SHP77 (cell line): ENCODE results near the gene NUDT4.
"Not testable (repeated sequence)": the region's sequence is repeated elsewhere in the genome, so short reads cannot be mapped to it uniquely, and the experiment has no call there.

ENCODE experiments used
- DNase-seq, 2 experiments: peaks; one replicate each; lab custom pipeline; 2025; lab: John Stamatoyannopoulos, UW

The NUDT4 gene

GRCh38 chr12:93402333-93403311 is 24.9 kb downstream of the NUDT4 start:
- DNase-seq, result no peak

- DNase-seq, result no peak
These were observed 26.5 kb downstream of the NUDT4 start for GRCh38 chr12:93403988-93404803.

GRCh38 chr12:93404961-93405849 is 27.5 kb downstream of the NUDT4 start:
- DNase-seq, result no peak

- DNase-seq, result no peak
These were observed 29.6 kb downstream of the NUDT4 start for GRCh38 chr12:93407054-93407962.

- no peak for DNase-seq
These were observed 30.2 kb downstream of the NUDT4 start for GRCh38 chr12:93407963-93408283.

GRCh38 chr12:93408813-93409212 is 31.1 kb downstream of the NUDT4 start:
- no peak for DNase-seq

DNA sequence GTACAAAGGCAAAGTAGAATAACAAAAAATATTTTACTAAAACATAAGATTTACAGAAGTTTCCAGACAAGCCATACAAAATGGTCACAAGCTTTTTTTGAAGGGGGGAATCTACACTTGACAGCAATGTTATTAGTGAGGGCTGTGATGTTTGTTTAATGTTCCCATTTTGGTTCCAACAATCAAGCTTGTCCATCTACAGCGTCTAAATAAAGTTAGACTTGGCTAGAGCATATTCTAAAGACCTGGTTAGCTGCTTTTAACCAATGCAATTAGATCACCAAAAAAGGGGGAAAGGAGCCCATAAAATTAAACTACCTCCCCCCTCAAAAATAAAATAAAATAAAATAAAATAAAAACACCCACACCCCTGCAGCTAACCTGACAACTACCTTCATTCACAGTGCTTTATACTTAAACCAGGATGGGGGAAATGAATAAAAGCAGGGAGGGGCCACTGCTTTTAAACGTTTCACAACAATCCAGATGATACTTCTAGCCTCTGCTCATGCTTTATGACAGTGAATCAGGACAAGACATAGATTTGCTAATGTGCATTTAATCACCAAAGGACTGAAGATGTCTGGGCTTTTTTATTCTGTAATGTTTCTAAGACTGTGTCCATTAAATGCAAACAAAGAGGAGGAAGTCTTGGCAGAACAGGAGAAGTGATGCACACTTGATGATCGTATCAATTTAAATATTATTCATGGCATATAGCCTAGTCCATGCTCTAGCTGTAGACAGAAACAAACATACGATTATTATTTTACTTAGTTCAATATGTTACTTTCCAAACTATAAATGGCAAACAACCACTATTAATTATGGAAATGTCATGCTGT is 31.8 kb downstream of the NUDT4 start:
- DNase-seq, result not testable (repeated sequence)

DNA sequence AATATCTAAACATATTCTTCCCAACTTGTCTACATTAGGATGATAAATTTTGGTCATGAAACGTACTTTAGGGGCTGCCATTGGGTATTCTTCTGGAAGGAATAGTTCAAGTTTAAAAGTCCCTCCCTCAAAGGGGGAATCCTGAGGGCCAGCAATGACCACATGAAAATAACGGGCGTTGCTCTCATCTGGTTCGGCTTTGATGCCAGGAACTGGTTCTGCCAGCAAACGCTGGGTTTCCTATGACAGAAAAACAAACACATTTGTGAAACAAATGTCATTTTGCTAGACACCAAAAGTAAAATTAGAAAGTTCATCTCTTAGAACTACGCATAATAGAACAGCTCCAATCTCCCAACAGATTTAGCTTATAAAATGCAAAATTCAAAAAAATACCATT is 33.3 kb downstream of the NUDT4 start:
- not testable (repeated sequence) for DNase-seq

DNA sequence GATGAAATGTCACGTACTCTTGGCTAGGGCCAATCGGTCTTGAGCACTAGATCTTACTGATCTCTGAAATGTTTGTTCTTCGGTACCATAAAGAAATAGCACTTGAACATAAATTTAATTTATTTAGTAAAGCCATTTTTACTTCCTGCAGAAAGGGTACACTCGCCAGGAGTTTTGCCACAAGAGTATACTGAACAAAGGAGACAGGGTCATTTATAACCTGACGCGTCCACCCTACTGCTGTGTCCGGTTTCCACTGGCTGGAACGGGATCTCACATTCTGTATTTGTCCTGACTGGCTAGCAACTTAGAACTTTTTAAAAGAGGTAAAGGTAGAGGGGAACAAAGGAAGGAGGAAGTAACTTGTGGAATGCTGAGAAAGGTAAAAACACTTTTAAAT is 34.7 kb downstream of the NUDT4 start:
- not testable (repeated sequence) for DNase-seq

- no peak for DNase-seq
These were observed 35.3 kb downstream of the NUDT4 start for GRCh38 chr12:93413064-93413463.

DNA sequence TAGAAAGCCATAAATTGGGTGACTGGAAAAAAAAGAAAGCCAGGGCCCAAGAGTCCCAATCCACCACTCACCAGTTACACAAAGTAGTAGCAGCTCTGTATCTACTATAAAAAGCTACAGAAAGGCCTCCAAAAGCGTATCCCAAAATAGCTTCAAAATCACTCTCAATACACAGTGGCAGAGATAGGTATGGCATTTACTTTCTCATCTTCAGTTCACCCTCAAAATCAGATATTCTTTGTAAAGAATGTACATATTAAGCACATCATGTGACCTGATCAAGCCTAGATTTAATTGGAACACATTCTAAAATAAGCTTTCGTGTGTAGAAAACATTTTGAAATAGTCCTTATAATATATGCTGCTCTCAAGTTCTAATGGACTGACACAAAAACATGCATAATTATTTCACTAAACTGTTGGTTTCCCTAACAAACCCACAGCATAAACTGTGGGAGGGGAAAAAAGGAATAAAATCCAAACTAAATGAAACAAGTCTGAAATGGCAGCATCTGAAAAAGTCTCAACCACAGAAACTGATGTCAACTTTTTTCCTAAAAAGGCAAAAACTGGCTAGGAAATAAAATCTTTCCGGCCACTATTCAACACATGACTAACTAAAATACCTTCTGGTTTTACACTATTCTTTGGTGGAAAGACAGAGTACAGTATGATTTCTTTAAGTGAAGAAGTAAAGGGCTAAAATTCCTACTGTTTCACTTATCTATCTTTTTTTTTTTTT is 38.2 kb downstream of the NUDT4 start:
- DNase-seq, result no peak

DNA sequence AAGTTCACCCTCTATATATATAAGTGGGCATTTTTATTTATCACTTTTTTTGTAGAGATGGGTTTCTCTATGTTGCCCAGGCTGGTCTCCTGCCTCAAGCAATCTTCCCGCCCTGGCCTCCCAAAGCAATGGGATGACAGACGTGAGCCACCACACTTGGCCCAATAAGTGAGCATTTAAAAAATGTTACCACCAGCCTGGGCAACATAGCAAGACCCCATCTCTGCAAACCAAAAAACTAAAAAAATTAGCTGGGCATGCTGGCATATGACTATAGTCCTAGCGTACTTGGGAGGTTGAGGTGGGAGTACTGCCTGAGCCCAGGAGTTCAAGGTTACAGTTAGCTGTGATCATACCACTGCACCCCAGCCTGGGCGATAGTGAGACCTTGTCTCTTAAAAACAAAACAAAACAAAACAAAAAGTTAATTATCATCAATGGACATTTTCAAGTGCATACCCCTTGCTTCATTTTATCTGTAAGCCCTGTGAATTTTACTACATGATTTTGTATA is 40.3 kb downstream of the NUDT4 start:
- no peak for DNase-seq

DNA sequence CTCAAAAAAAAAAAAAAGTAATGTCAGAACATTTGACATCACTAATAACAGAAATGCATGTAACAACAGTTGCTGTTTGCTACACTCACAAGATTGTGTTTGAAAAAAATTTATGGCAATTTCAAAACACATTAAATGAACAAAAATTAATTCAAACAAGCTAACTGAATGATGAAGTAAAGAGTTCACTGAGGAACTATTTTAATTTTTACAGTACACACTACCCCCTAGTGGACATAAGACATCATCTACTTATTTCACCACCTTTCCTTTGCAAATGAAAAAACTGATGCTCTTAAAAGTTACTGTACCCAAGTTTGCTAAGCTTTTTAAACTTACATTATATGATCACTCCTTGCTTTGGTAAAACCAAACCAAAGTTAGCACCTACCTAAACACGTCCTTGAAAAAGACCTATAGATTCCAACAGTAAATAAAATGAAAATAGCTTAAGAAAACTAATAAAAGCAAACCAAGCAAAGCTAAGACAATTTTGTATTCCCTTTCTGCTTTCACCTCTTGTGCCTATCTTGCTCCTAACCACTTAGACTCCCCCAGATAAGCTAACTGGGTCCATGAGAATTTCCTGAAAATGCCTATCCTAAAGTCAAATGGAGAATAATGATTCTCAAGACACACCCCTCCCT is 41.8 kb downstream of the NUDT4 start:
- DNase-seq, result peak in 1 of 2 experiments; percentile 35

DNA sequence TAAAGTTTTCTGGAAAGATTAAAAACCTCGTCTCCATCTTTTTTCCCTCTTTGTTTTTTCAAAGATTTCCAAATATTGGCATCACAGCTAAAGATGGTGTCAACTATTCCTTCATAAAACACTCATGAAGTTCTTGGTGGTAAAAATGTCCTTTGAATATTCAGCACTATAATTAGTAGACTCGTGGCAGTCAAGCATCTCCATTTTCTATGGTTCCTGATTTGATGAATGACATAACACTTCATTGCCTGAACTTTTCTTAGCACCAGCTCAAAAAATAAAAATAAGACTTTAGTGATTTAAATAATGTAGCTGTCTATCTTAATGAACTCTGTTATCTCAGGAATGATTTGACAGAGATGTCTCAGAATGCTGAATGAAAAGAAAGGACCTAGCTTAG is 44.3 kb downstream of the NUDT4 start:
- DNase-seq, result no peak

GRCh38 chr12:93425736-93426411 is 48.1 kb downstream of the NUDT4 start:
- no peak for DNase-seq

GRCh38 chr12:93426412-93426805 is 48.7 kb downstream of the NUDT4 start:
- DNase-seq, result no peak

GRCh38 chr12:93427779-93428564 is 50.2 kb downstream of the NUDT4 start:
- no peak for DNase-seq
